Retina (tissue), 1 donor: ENCODE data around the gene ANKRD63.

Experiments
- DNase-seq: peaks from one replicate; pipeline ENCODE4 v3.0.0-alpha.2; 2016

Gene ANKRD63

GRCh38 chr15:40257656-40258450 lies 25.0 kb downstream of the ANKRD63 start:
- DNase-seq: no peak

GRCh38 chr15:40256638-40257235 lies 26.1 kb downstream of the ANKRD63 start:
- DNase-seq: no peak

- no peak for DNase-seq
Measured at GRCh38 chr15:40255033-40255432, 27.8 kb downstream of the ANKRD63 start.

- no peak for DNase-seq
Measured at GRCh38 chr15:40254452-40254851, 28.4 kb downstream of the ANKRD63 start.

GRCh38 chr15:40253167-40253790 lies 29.6 kb downstream of the ANKRD63 start:
- no peak for DNase-seq

- DNase-seq: peak; percentile 70
Measured at GRCh38 chr15:40252438-40253166, 30.3 kb downstream of the ANKRD63 start.

- DNase-seq: no peak
Measured at GRCh38 chr15:40252141-40252437, 30.8 kb downstream of the ANKRD63 start.

GRCh38 chr15:40251486-40252140 lies 31.3 kb downstream of the ANKRD63 start:
- no peak for DNase-seq

- DNase-seq: no peak
Measured at GRCh38 chr15:40250771-40251483, 31.9 kb downstream of the ANKRD63 start.

GRCh38 chr15:40250304-40250656 lies 32.6 kb downstream of the ANKRD63 start:
- DNase-seq: no peak

GRCh38 chr15:40249477-40250303 lies 33.2 kb downstream of the ANKRD63 start:
- no peak for DNase-seq

- DNase-seq: no peak
Measured at GRCh38 chr15:40248006-40248783, 34.7 kb downstream of the ANKRD63 start.

- no peak for DNase-seq
Measured at GRCh38 chr15:40247406-40247971, 35.4 kb downstream of the ANKRD63 start.

GRCh38 chr15:40246496-40247280 lies 36.2 kb downstream of the ANKRD63 start:
- no peak for DNase-seq

GRCh38 chr15:40245666-40246450 lies 37.0 kb downstream of the ANKRD63 start:
- no peak for DNase-seq

GRCh38 chr15:40244961-40245523 lies 37.8 kb downstream of the ANKRD63 start:
- DNase-seq: no peak

GRCh38 chr15:40243126-40243810 lies 39.6 kb downstream of the ANKRD63 start:
- no peak for DNase-seq

- DNase-seq: no peak
Measured at GRCh38 chr15:40242601-40243000, 40.3 kb downstream of the ANKRD63 start.
